Neuronal stem cell (in vitro differentiated cells): ENCODE results near the gene DCAF7.

Experiments
- DNase-seq: peaks from one replicate; pipeline ENCODE4 v3.0.0-alpha.2; 2013; ENCODE audit warnings: low spot score
- H2AFZ ChIP-seq: one replicate; pipeline ENCODE4 v1.6.1; 2013; ENCODE audit warnings: mild to moderate bottlenecking, low read length, inconsistent platforms
- H2AK5ac ChIP-seq: 2 replicates; pipeline ENCODE4 v1.6.1; 2013; ENCODE audit warnings: low read depth, mild to moderate bottlenecking, inconsistent platforms, low read length, moderate library complexity, mixed read lengths
- H2BK120ac ChIP-seq: 2 replicates; pipeline ENCODE4 v1.6.1; 2013; ENCODE audit warnings: low read depth, mild to moderate bottlenecking, inconsistent platforms, low read length, moderate library complexity, mixed read lengths
- H2BK12ac ChIP-seq: one replicate; pipeline ENCODE4 v1.6.1; 2013; ENCODE audit warnings: low read length, inconsistent platforms
- H2BK15ac ChIP-seq: 2 replicates; pipeline ENCODE4 v1.6.1; 2013; ENCODE audit warnings: mild to moderate bottlenecking, low read length, inconsistent platforms, mixed read lengths
- H2BK5ac ChIP-seq: one replicate; pipeline ENCODE4 v1.6.1; 2013; ENCODE audit warnings: inconsistent platforms, mild to moderate bottlenecking, low read length, moderate library complexity
- H3K14ac ChIP-seq: one replicate; pipeline ENCODE4 v1.6.1; 2013; ENCODE audit warnings: low read length, inconsistent platforms
- H3K18ac ChIP-seq: 2 replicates; pipeline ENCODE4 v1.6.1; 2013; ENCODE audit warnings: low read length, inconsistent platforms
- H3K23ac ChIP-seq: 2 replicates; pipeline ENCODE4 v1.6.1; 2013; ENCODE audit warnings: low read depth, mild to moderate bottlenecking, mixed read lengths, low read length, inconsistent platforms; ENCODE audit not compliant: poor library complexity
- H3K27ac ChIP-seq: replicated peaks from 3 replicates; pipeline ENCODE4 v1.5.1; 2013; ENCODE audit warnings: low read length, inconsistent platforms
- H3K27me3 ChIP-seq, 3 experiments: 2 replicates each; pipeline ENCODE4 v1.6.1; 2013; ENCODE audit warnings: low read length in 3 of 3, mild to moderate bottlenecking in 2 of 3, inconsistent platforms in 1 of 3, low read depth in 1 of 3, mixed read lengths in 1 of 3, moderate library complexity in 1 of 3; ENCODE audit not compliant: control insufficient read depth in 3 of 3, insufficient read depth in 3 of 3
- H3K36me3 ChIP-seq, 2 donors: replicated peaks in 1 of 2; 2 replicates each; pipeline ENCODE4 v1.6.1; 2013; ENCODE audit warnings: low read length in 2 of 2; ENCODE audit not compliant: control insufficient read depth in 2 of 2, insufficient read depth in 2 of 2
- H3K4ac ChIP-seq: 2 replicates; pipeline ENCODE4 v1.6.1; 2013; ENCODE audit warnings: inconsistent platforms, mild to moderate bottlenecking, low read length, moderate library complexity
- H3K4me1 ChIP-seq, 2 donors: 1 replicate in 1 of 2; 2 replicates in 1 of 2; pipeline ENCODE4 v1.6.1; 2013; ENCODE audit warnings: low read length in 2 of 2, low read depth in 1 of 2; ENCODE audit not compliant: control insufficient read depth in 2 of 2, insufficient read depth in 1 of 2
- H3K4me2 ChIP-seq: one replicate; pipeline ENCODE4 v1.6.1; 2013; ENCODE audit warnings: mild to moderate bottlenecking, low read length, inconsistent platforms; ENCODE audit not compliant: insufficient read depth, poor library complexity, severe bottlenecking
- H3K4me3 ChIP-seq, 2 donors: 2 replicates each; pipeline ENCODE4 v1.5.1; 2013; ENCODE audit warnings: low read length in 2 of 2, mild to moderate bottlenecking in 2 of 2, inconsistent platforms in 1 of 2, moderate library complexity in 1 of 2
- H3K79me1 ChIP-seq: one replicate; pipeline ENCODE4 v1.6.1; 2013; ENCODE audit warnings: low read depth, mild to moderate bottlenecking, inconsistent platforms, low read length, moderate library complexity
- H3K9ac ChIP-seq: one replicate; pipeline ENCODE4 v1.6.1; 2013; ENCODE audit warnings: mild to moderate bottlenecking, low read depth, low read length, inconsistent platforms; ENCODE audit not compliant: poor library complexity
- H3K9me3 ChIP-seq, 2 donors: replicated peaks in 1 of 2; 2 replicates each; pipeline versions ENCODE3 to v1.6.1; 2013; ENCODE audit warnings: low read length in 2 of 2, mild to moderate bottlenecking in 2 of 2, inconsistent platforms in 1 of 2, low read depth in 1 of 2, mixed read lengths in 1 of 2, moderate library complexity in 1 of 2; ENCODE audit not compliant: control insufficient read depth in 2 of 2, insufficient read depth in 1 of 2
- H4K8ac ChIP-seq: one replicate; pipeline ENCODE4 v1.6.1; 2013; ENCODE audit warnings: low read depth, mild to moderate bottlenecking, inconsistent platforms, low read length, moderate library complexity
- H4K91ac ChIP-seq: one replicate; pipeline ENCODE4 v1.6.1; 2013; ENCODE audit warnings: low read length, low read depth, mild to moderate bottlenecking, inconsistent platforms; ENCODE audit not compliant: poor library complexity
- WGBS, 2 donors: extraction: QIAGEN DNeasy Blood & Tissue Kit; methylation state at CpG; one replicate each; pipeline ENCODE4 v1.1.7; 2013; ENCODE audit warnings: missing lambda C conversion rate in 2 of 2, mixed read lengths in 1 of 2; ENCODE audit not compliant: insufficient read length in 2 of 2, insufficient replicate concordance in 1 of 2; ENCODE audit errors: extremely low coverage in 2 of 2; 5-methylcytosine and 5-hydroxymethylcytosine counted together

Gene DCAF7

GRCh38 chr17:63530557-63531021 lies 19.7 kb upstream of the DCAF7 start:
- Histone ChIP-seq H2AFZ (no peak overlapping the region), H3K36me3 (no peaks in the 10 kb centered on the region), H3K9me3 (no peaks in the 10 kb centered on the region), H2BK12ac (no peak overlapping the region), H3K14ac (peak overlapping the region; percentile 21), H3K79me1 (no peaks in the 10 kb centered on the region), H3K4me3 (no peak overlapping the region), H3K27me3 (peaks cover 0 to 42% (median 3%) of the 10 kb centered on the region in 3 experiments), H2BK120ac (peak overlapping the region; percentile 31), H3K9ac (no peak overlapping the region), H3K27ac (no peak overlapping the region), H4K8ac (no peak overlapping the region), H2BK15ac (no peak overlapping the region), H3K18ac (peak overlapping the region; percentile 33), H2AK5ac (no peak overlapping the region), H2BK5ac (no peak overlapping the region), H3K4me1 (no peaks in the 10 kb centered on the region), H3K4me2 (no peak overlapping the region), H3K4ac (no peak overlapping the region), H4K91ac (no peak overlapping the region), H3K23ac (no peak overlapping the region)
- no CpG with 5 or more reads among the region's 3 CpGs for WGBS, 2 donors
- no peak for DNase-seq

GRCh38 chr17:63531022-63531965 lies 19.0 kb upstream of the DCAF7 start:
- H3K27me3 ChIP-seq, result peaks cover 0 to 35% (median 1%) of the 10 kb centered on the region in 3 experiments
- no peak overlapping the region for H3K9ac ChIP-seq
- no peak overlapping the region for H3K4me3 ChIP-seq
- peak overlapping the region; percentile 34 for H3K23ac ChIP-seq
- H3K4me1 ChIP-seq, result no peaks in the 10 kb centered on the region
- H2BK12ac ChIP-seq, result no peak overlapping the region
- no CpG with 5 or more reads among the region's 10 CpGs for WGBS, 2 donors
- no peak overlapping the region for H2BK5ac ChIP-seq
- H3K14ac ChIP-seq, result peak overlapping the region; percentile 21
- no peak overlapping the region for H2BK120ac ChIP-seq
- no peak for DNase-seq
- H2BK15ac ChIP-seq, result no peak overlapping the region
- H2AK5ac ChIP-seq, result no peak overlapping the region
- H3K4ac ChIP-seq, result no peak overlapping the region
- H3K27ac ChIP-seq, result no peak overlapping the region
- H3K36me3 ChIP-seq, result no peaks in the 10 kb centered on the region
- H3K4me2 ChIP-seq, result no peak overlapping the region
- H4K91ac ChIP-seq, result no peak overlapping the region
- H4K8ac ChIP-seq, result no peak overlapping the region
- H2AFZ ChIP-seq, result no peak overlapping the region
- H3K18ac ChIP-seq, result no peak overlapping the region
- no peaks in the 10 kb centered on the region for H3K79me1 ChIP-seq
- no peaks in the 10 kb centered on the region for H3K9me3 ChIP-seq

- DNase-seq, result no peak
Observed at GRCh38 chr17:63533433-63534077, 16.7 kb upstream of the DCAF7 start.

GRCh38 chr17:63534078-63534570 lies 16.2 kb upstream of the DCAF7 start:
- peak overlapping the region; percentile 52 for H2AK5ac ChIP-seq
- H4K91ac ChIP-seq, result no peak overlapping the region
- H4K8ac ChIP-seq, result no peak overlapping the region
- H3K27me3 ChIP-seq, result peaks cover 0 to 18% (median 11%) of the 10 kb centered on the region in 3 experiments
- H2BK12ac ChIP-seq, result no peak overlapping the region
- no peak overlapping the region for H3K4ac ChIP-seq
- no peaks in the 10 kb centered on the region for H3K79me1 ChIP-seq
- H3K4me1 ChIP-seq, result no peaks in the 10 kb centered on the region
- no peak for DNase-seq
- peak overlapping the region; percentile 4 for H3K9ac ChIP-seq
- no peak overlapping the region for H3K4me3 ChIP-seq
- peak overlapping the region; percentile 44 for H3K18ac ChIP-seq
- peak overlapping the region; percentile 77 for H3K23ac ChIP-seq
- no CpG with 5 or more reads among the region's 17 CpGs for WGBS, 2 donors
- peaks cover 0 to 1% of the 10 kb centered on the region in 2 donors for H3K9me3 ChIP-seq
- no peak overlapping the region for H3K27ac ChIP-seq
- H3K4me2 ChIP-seq, result no peak overlapping the region
- peak overlapping the region; percentile 66 for H3K14ac ChIP-seq
- no peak overlapping the region for H2BK120ac ChIP-seq
- no peak overlapping the region for H2BK15ac ChIP-seq
- no peak overlapping the region for H2AFZ ChIP-seq
- H2BK5ac ChIP-seq, result no peak overlapping the region
- H3K36me3 ChIP-seq, result no peaks in the 10 kb centered on the region

More at GRCh38 chr17:63533433-63534077, 16.7 kb upstream of the DCAF7 start:
- Histone ChIP-seq H3K18ac (peak overlapping the region; percentile 44), H2AFZ (no peak overlapping the region), H2BK120ac (no peak overlapping the region), H4K91ac (no peak overlapping the region), H3K4me3 (no peak overlapping the region), H3K27me3 (peaks cover 0 to 18% (median 5%) of the 10 kb centered on the region in 3 experiments), H3K4me2 (no peak overlapping the region), H2BK12ac (no peak overlapping the region), H3K9ac (peak overlapping the region; percentile 4), H3K79me1 (no peaks in the 10 kb centered on the region), H2BK5ac (no peak overlapping the region), H3K27ac (no peak overlapping the region), H2AK5ac (peak overlapping the region; percentile 26), H3K36me3 (no peaks in the 10 kb centered on the region), H3K9me3 (no peaks in the 10 kb centered on the region), H3K14ac (peak overlapping the region; percentile 32), H2BK15ac (no peak overlapping the region), H4K8ac (no peak overlapping the region), H3K4ac (no peak overlapping the region), H3K23ac (peak overlapping the region; percentile 77), H3K4me1 (no peaks in the 10 kb centered on the region)
- WGBS, 2 donors, result no CpG with 5 or more reads among the region's 20 CpGs
